H1 (cell line): ENCODE data around the gene CDC42SE2. TPM values are rescaled to one million over a fixed set of nuclear protein-coding genes. Genes with fewer than 3 reads are reported as not detected.

Experiments used
- CTCF ChIA-PET: fragments of 300-600 bp; sonication (Branson Sonifier 250); formaldehyde crosslinking; loops from one replicate; lab custom pipeline; 2021; ENCODE audit not compliant: partially characterized antibody; lab: Charles Lee
- POLR2A ChIA-PET: fragments of 300-600 bp; sonication (Branson Sonifier 250); formaldehyde crosslinking; loops from one replicate; lab custom pipeline; 2021; ENCODE audit warnings: inconsistent platforms; ENCODE audit not compliant: partially characterized antibody; lab: Charles Lee
- DNase-seq, 2 experiments: peaks; one replicate each; pipeline versions ENCODE4 v3.0.0 to v3.0.0-alpha.2; 2010 to 2022; ENCODE audit warnings: low spot score in 2 of 2, low read depth in 1 of 2, mixed read lengths in 1 of 2
- FAIRE-seq: peaks from 2 replicates; lab custom pipeline; 2011; peaks lifted over from hg19 to GRCh38; lab: Jason Lieb, UNC
- H2AFZ ChIP-seq: 2 replicates; pipeline ENCODE4 v1.8.1; 2012; ENCODE audit warnings: low read length, inconsistent platforms
- H2AK5ac ChIP-seq: 2 replicates; pipeline ENCODE4 v1.6.1; 2013; ENCODE audit warnings: low read depth, low read length
- H2BK120ac ChIP-seq: replicated peaks from 2 replicates; pipeline ENCODE3; 2013; ENCODE audit warnings: low read depth, low read length, inconsistent platforms
- H2BK12ac ChIP-seq: 2 replicates; pipeline ENCODE4 v1.6.1; 2013; ENCODE audit warnings: low read depth, low read length
- H2BK15ac ChIP-seq: 2 replicates; pipeline ENCODE4 v1.6.1; 2013; ENCODE audit warnings: low read length
- H2BK20ac ChIP-seq: 2 replicates; pipeline ENCODE4 v1.6.1; 2013; ENCODE audit warnings: low read length
- H2BK5ac ChIP-seq: 2 replicates; pipeline ENCODE4 v1.6.1; 2013; ENCODE audit warnings: low read depth, low read length
- H3K14ac ChIP-seq: 2 replicates; pipeline ENCODE4 v1.6.1; 2013; ENCODE audit warnings: inconsistent platforms; ENCODE audit not compliant: insufficient read length
- H3K18ac ChIP-seq: 2 replicates; pipeline ENCODE4 v1.6.1; 2013; ENCODE audit warnings: low read length; ENCODE audit errors: extremely low read depth
- H3K23ac ChIP-seq: 2 replicates; pipeline ENCODE4 v1.6.1; 2013; ENCODE audit warnings: inconsistent platforms; ENCODE audit not compliant: insufficient read length
- H3K23me2 ChIP-seq: 2 replicates; pipeline ENCODE4 v1.6.1; 2013; ENCODE audit warnings: low read depth, low read length
- H3K27ac ChIP-seq: 2 replicates; pipeline ENCODE4 v1.6.1; 2011; ENCODE audit warnings: low read depth, low read length, inconsistent platforms
- H3K27me3 ChIP-seq, 4 experiments: replicated peaks in 1 of 4; 1 replicate in 1 of 4; 2 replicates in 3 of 4; pipeline versions ENCODE4 v1.6.1 to v1.8.1; 2011 to 2013; ENCODE audit warnings: low read length in 3 of 4, mild to moderate bottlenecking in 3 of 4, inconsistent platforms in 2 of 4, mixed read lengths in 2 of 4, moderate library complexity in 1 of 4; ENCODE audit not compliant: control insufficient read depth in 3 of 4, insufficient read depth in 3 of 4; ENCODE audit errors: extremely low read depth in 1 of 4
- H3K36me3 ChIP-seq, 4 experiments: 2 replicates each; pipeline versions ENCODE4 v1.6.1 to v1.8.1; 2011 to 2013; ENCODE audit warnings: mild to moderate bottlenecking in 4 of 4, low read length in 3 of 4, moderate library complexity in 2 of 4, control low read depth in 1 of 4, inconsistent platforms in 1 of 4; ENCODE audit not compliant: insufficient read depth in 4 of 4, control insufficient read depth in 2 of 4
- H3K4ac ChIP-seq: replicated peaks from 2 replicates; pipeline ENCODE3; 2013; ENCODE audit warnings: low read length, low read depth, mixed read lengths, inconsistent platforms; ENCODE audit not compliant: insufficient read length
- H3K4me1 ChIP-seq, 4 experiments: replicated peaks in 1 of 4; 1 replicate in 1 of 4; 2 replicates in 3 of 4; pipeline versions ENCODE4 v1.6.1 to v1.8.1; 2011 to 2013; ENCODE audit warnings: low read length in 3 of 4, inconsistent platforms in 2 of 4, mixed read lengths in 1 of 4; ENCODE audit not compliant: insufficient read depth in 4 of 4, control insufficient read depth in 3 of 4
- H3K4me2 ChIP-seq, 2 experiments: 2 replicates each; pipeline versions ENCODE4 v1.6.1 to v1.8.1; 2011 to 2013; ENCODE audit warnings: low read depth in 2 of 2, low read length in 2 of 2, control low read depth in 1 of 2, inconsistent platforms in 1 of 2, mild to moderate bottlenecking in 1 of 2; ENCODE audit not compliant: insufficient read depth in 1 of 2
- H3K4me3 ChIP-seq, 4 experiments: fragments of 200-600, 300-600 bp in 1 of 4; sonication (generic), shearing (Covaris generic), sonication (Bioruptor Twin) in 1 of 4; 2 replicates each; pipeline versions ENCODE4 v1.5.1 to v1.8.1; 2011 to 2016; ENCODE audit warnings: low read length in 4 of 4, low read depth in 3 of 4, control low read depth in 2 of 4, inconsistent platforms in 2 of 4, mild to moderate bottlenecking in 2 of 4, mixed read lengths in 1 of 4, moderate library complexity in 1 of 4; ENCODE audit not compliant: insufficient read depth in 2 of 4; ENCODE audit errors: extremely low read depth in 1 of 4
- H3K56ac ChIP-seq: replicated peaks from 2 replicates; pipeline ENCODE3; 2013; ENCODE audit warnings: low read depth, mild to moderate bottlenecking, mixed read lengths, low read length, inconsistent platforms; ENCODE audit not compliant: insufficient read length
- H3K79me1 ChIP-seq: 2 replicates; pipeline ENCODE4 v1.6.1; 2013; ENCODE audit warnings: low read depth, low read length, control low read depth
- H3K79me2 ChIP-seq, 2 experiments: 2 replicates each; pipeline versions ENCODE4 v1.6.1 to v1.8.1; 2012 to 2013; ENCODE audit warnings: low read length in 2 of 2, mild to moderate bottlenecking in 2 of 2, inconsistent platforms in 1 of 2; ENCODE audit not compliant: insufficient read depth in 2 of 2, control insufficient read depth in 1 of 2
- H3K9ac ChIP-seq, 4 experiments: replicated peaks in 1 of 4; 1 replicate in 1 of 4; 2 replicates in 3 of 4; pipeline versions ENCODE4 v1.6.1 to v1.8.1; 2011 to 2013; ENCODE audit warnings: low read depth in 3 of 4, low read length in 3 of 4, control low read depth in 2 of 4, mild to moderate bottlenecking in 2 of 4, moderate library complexity in 2 of 4, inconsistent platforms in 1 of 4; ENCODE audit errors: extremely low read depth in 1 of 4
- H3K9me3 ChIP-seq, 2 experiments: 2 replicates each; pipeline versions ENCODE4 v1.6.1 to v1.8.1; 2012 to 2013; ENCODE audit warnings: mild to moderate bottlenecking in 2 of 2, moderate library complexity in 2 of 2, control low read depth in 1 of 2, inconsistent platforms in 1 of 2, low read depth in 1 of 2, low read length in 1 of 2, mixed read lengths in 1 of 2; ENCODE audit not compliant: insufficient read depth in 2 of 2
- H4K20me1 ChIP-seq, 2 experiments: replicated peaks in 1 of 2; 2 replicates each; pipeline versions ENCODE3 to v1.8.1; 2011 to 2013; ENCODE audit warnings: inconsistent platforms in 2 of 2, low read length in 2 of 2, mild to moderate bottlenecking in 1 of 2; ENCODE audit not compliant: insufficient read depth in 2 of 2, control insufficient read depth in 1 of 2
- H4K5ac ChIP-seq: 2 replicates; pipeline ENCODE4 v1.6.1; 2013; ENCODE audit warnings: low read length, low read depth, mixed read lengths, inconsistent platforms; ENCODE audit not compliant: insufficient read length
- H4K8ac ChIP-seq: 2 replicates; pipeline ENCODE4 v1.8.0; 2013; ENCODE audit warnings: mild to moderate bottlenecking, moderate library complexity, low read length, inconsistent platforms; ENCODE audit not compliant: insufficient read depth; ENCODE audit errors: extremely low read depth
- H4K91ac ChIP-seq: replicated peaks from 2 replicates; pipeline ENCODE3; 2013; ENCODE audit warnings: low read length, mixed read lengths, inconsistent platforms; ENCODE audit not compliant: insufficient read length
- SAP30 ChIP-seq: fragments of 300-600 bp; sonication (generic); IDR thresholded peaks from 2 replicates; pipeline ENCODE4 v1.7.1; 2012; ENCODE audit warnings: low read length, moderate library complexity, mild to moderate bottlenecking, inconsistent platforms; ENCODE audit not compliant: insufficient read depth, insufficient replicate concordance
- WGBS, 2 experiments: shearing (Covaris generic) in 1 of 2; methylation state at CpG; one replicate each; pipeline versions ENCODE4 v1.1.6 to v1.1.7; 2013 to 2015; ENCODE audit warnings: low lambda C conversion rate in 2 of 2, mixed read lengths in 2 of 2, inconsistent platforms in 1 of 2, low coverage in 1 of 2, missing lambda C conversion rate in 1 of 2; ENCODE audit not compliant: insufficient replicate concordance in 2 of 2, insufficient coverage in 1 of 2, insufficient read length in 1 of 2; ENCODE audit errors: extremely low coverage in 1 of 2, missing lambda C conversion rate in 1 of 2; 5-methylcytosine and 5-hydroxymethylcytosine counted together
- polyA plus RNA-seq, 7 experiments: library from polyadenylated mRNA; depleted of rRNA in 3 of 7; stranded (reverse) in 5 of 7; unstranded in 2 of 7; fragments of >200 nt in 5 of 7; fragments of 200-250 nt in 2 of 7; gene quantifications; 1 replicate in 5 of 7; 2 replicates in 1 of 7; 4 replicates in 1 of 7; pipeline versions ENCODE4 v1.2.1 to v1.2.3, GENCODE V29; 2011 to 2013; ENCODE audit warnings: missing spikeins in 2 of 7, mixed read lengths in 2 of 7
- total RNA-seq: library from RNA; stranded (reverse); fragmentation: NEBNext Ultra II Directional; extraction: Animal tissue kit (Norgen Biotek cat#: 25700); gene quantifications from 2 replicates; pipeline ENCODE4 v1.2.1, GENCODE V29; 2021
- TF ChIP-seq, protein P1 (sequence below): IDR thresholded peaks from 2 replicates; pipeline ENCODE4 v1.6.1; 2012; ENCODE audit warnings: inconsistent platforms

The CDC42SE2 gene
- total and polyA plus RNA-seq, 2 of the 8 experiments (the other 6 are each of a cell fraction or from before 2014, with no cell fraction given), result 16.7 to 30.8 TPM

GRCh38 chr5:131396015-131396414 lies 132.2 kb downstream of the CDC42SE2 start:
- no peak overlapping the region for H4K91ac ChIP-seq
- no peak overlapping the region for H3K14ac ChIP-seq
- no peak overlapping the region for H2AFZ ChIP-seq
- no peaks in the 10 kb centered on the region for H3K27me3 ChIP-seq
- H3K9me3 ChIP-seq, result no peaks in the 10 kb centered on the region
- 91% methylated on average over 3 of the region's 3 CpGs; no CpG with 5 or more reads in 1 of the 2 experiments for WGBS, 2 experiments
- no peak overlapping the region for H2BK5ac ChIP-seq
- H3K18ac ChIP-seq, result no peak overlapping the region
- DNase-seq (no peak), FAIRE-seq (no peak)
- H3K4ac ChIP-seq, result no peak overlapping the region
- H4K8ac ChIP-seq, result no peak overlapping the region
- H3K4me3 ChIP-seq, result no peak overlapping the region
- ChIA-PET CTCF (interaction anchor here (1.2 to 2.2 kb wide), 3 partner anchors 9 to 132 kb away, joined by 3 to 7 read pairs (median 3); no protein-coding TSS in a partner anchor), POLR2A (interaction anchor here (0.7 to 0.8 kb wide), 2 partner anchors 8 to 150 kb away, joined by 3 read pairs; no protein-coding TSS in a partner anchor)
- H2BK20ac ChIP-seq, result no peak overlapping the region
- no peak overlapping the region for H3K27ac ChIP-seq
- no peak overlapping the region for H2BK12ac ChIP-seq
- H3K4me2 ChIP-seq, result no peak overlapping the region
- no peak overlapping the region for H4K5ac ChIP-seq
- peaks cover 2 to 15% (median 9%) of the 10 kb centered on the region in 4 experiments; a peak in 5 of 8 replicates for H3K36me3 ChIP-seq
- no peak overlapping the region for H2AK5ac ChIP-seq
- no peaks in the 10 kb centered on the region for H3K79me1 ChIP-seq
- no peak overlapping the region for H3K56ac ChIP-seq
- no peaks in the 10 kb centered on the region for H3K23me2 ChIP-seq
- no peaks in the 10 kb centered on the region for H4K20me1 ChIP-seq
- H3K4me1 ChIP-seq, result no peaks in the 10 kb centered on the region
- no peaks in the 10 kb centered on the region for H3K79me2 ChIP-seq
- no peak overlapping the region for H3K9ac ChIP-seq
- H2BK120ac ChIP-seq, result no peak overlapping the region
- H3K23ac ChIP-seq, result no peak overlapping the region
- H2BK15ac ChIP-seq, result no peak overlapping the region
- TF ChIP-seq, protein P1, sequence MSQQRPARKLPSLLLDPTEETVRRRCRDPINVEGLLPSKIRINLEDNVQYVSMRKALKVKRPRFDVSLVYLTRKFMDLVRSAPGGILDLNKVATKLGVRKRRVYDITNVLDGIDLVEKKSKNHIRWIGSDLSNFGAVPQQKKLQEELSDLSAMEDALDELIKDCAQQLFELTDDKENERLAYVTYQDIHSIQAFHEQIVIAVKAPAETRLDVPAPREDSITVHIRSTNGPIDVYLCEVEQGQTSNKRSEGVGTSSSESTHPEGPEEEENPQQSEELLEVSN, result no peak
- no peak for TF ChIP-seq SAP30
